GM21619 (cell line): ENCODE measurements around the gene ZNF397.

Experiments
- ATAC-seq: cut with Tn5 transposase; IDR thresholded peaks from one replicate; pipeline ENCODE4 v1.9.1; 2021; ENCODE audit not compliant: unreplicated experiment

Gene ZNF397

DNA sequence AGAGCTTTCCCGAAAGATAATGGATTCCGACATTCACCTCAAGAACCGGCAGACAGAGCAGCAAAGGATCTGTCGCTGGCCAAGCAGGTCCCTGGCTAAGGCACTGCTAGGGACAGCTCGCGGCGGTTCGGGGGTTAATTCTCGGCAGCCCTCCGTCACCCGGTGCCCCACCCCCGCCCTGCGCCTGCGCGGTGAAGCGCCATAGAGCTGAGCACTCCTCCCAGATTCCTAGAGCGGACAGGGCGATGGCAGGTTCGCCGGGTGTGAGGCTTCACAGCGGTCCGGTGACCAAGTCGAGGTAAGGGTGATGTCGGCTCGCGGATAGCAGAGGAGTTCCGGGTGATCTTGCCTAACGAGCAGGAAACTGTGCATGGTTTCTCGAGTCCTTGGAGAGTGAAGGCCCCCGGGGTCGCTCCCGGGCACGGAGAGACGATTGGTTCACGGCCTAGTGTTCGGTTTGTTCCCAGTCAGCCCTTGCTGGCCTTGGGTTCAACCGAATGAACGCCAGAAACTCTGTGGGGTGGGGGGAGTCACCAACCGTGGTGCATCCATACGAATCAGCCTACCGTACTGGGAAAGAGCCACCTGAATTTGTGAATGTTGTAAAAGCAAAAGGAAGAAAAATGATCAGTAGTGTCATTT is 49.4 kb downstream of the ZNF397 start, which contains the start of gene ZSCAN30:
ZSCAN30 (minus strand) TSS at position 136 of the 642 bp plus-strand sequence. CDS start 25,877 bp downstream, outside the sequence.
- ATAC-seq: peak; percentile 93

DNA sequence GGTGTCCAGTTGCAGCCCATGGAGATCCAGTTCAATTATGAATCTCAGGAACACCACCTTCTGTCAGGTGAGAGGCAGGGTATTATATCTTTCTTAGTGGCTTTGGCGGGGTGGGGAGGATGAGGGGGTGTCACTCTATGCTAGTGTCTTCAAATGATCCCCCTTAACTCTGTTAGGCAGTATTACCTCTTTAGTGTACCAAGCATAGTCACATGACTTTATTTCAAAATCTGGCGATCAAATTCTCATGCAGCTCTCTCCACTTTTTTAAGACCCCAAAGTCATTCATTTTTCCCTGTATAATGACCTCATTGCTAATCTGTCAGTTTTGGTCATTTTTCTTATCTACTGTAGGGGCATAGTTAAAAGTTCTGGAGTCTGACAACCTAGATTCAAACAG is 50.3 kb downstream of the ZNF397 start:
- ATAC-seq: no peak

DNA sequence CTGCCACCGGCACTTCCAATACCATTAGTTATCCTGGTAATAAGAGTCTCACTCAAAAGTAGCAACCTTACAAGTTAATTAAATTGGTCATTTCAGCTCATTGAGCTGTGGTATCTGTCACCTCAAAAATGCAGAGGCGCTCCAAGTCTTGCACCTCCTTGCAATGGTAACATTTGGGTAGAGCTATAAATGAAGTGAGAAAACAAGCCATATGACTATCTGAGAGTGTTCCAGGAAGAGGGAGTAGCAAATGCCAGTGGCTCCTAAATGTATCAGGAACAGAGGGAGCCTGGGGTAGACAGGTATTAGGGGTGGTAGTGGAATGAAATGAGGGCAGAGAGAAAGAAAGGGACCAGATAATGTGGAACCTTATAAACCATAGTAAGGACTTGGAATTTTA is 55.2 kb downstream of the ZNF397 start:
- no peak for ATAC-seq

DNA sequence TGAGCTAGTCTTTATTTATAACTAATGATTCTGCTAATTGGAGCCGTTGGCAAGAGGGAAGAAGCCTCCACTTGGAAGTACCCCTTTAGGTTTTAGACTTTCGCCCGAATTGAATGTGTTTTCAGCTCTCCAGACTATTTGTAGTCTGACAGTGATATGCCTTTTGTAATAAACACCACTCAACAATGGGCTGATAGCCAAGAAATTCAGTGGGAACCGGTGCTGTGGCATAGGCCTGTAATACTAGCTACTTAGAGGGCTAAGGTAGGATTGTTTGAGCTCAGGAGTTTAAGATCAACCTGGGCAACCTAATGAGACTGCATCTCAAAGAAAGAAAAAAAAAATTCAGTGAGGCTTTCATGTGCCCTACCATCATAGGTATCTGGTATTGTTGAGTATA is 62.8 kb downstream of the ZNF397 start:
- ATAC-seq: no peak

DNA sequence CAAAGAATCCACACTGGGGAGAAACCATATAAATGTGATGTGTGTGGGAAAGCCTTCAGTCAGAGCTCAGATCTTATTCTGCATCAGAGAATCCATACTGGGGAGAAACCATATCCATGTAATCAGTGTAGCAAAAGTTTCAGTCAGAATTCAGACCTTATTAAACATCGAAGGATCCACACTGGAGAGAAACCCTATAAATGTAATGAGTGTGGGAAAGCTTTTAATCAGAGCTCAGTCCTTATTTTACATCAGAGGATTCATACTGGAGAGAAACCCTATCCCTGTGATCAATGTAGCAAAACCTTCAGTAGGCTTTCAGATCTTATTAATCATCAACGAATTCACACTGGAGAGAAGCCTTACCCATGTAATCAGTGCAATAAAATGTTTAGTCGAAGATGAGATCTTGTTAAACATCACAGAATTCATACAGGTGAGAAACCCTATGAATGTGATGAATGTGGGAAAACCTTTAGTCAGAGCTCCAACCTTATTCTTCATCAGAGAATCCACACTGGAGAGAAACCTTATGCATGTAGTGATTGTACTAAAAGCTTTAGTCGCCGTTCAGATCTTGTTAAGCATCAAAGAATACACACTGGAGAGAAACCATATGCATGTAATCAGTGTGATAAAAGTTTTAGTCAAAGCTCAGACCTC is 65.9 kb downstream of the ZNF397 start:
- no peak for ATAC-seq
